Heart left ventricle (tissue), 16 donors: Measurements from ENCODE around the gene DIP2C. TPM values are rescaled to one million over a fixed set of nuclear protein-coding genes. Genes with fewer than 3 reads are reported as not detected.

Source experiments
- ATAC-seq, 4 donors: fragments of 200-7000 bp; cut with Tn5 transposase; one replicate each; pipeline ENCODE4 v1.9.1; 2020 to 2022; ENCODE audit warnings: moderate library complexity in 4 of 4, mild to moderate bottlenecking in 3 of 4, moderate number of reproducible peaks in 1 of 4
- DNase-seq, 5 donors: peaks; one replicate each; pipeline ENCODE4 v3.0.0-alpha.2; 2020
- H3K27ac ChIP-seq, 12 donors: fragments of 200-600 bp; sonication (generic) in 4 of 12; one replicate each; pipeline versions ENCODE4 v1.5.0 to v1.8.0; 2016 to 2022; ENCODE audit warnings: mild to moderate bottlenecking in 2 of 12
- H3K27me3 ChIP-seq, 9 donors: fragments of 200-600 bp; sonication (generic) in 2 of 9; one replicate each; pipeline versions ENCODE4 v1.5.1 to v1.8.0; 2016 to 2022; ENCODE audit warnings: mild to moderate bottlenecking in 3 of 9
- H3K36me3 ChIP-seq, 9 donors: fragments of 200-600 bp; sonication (generic) in 2 of 9; one replicate each; pipeline versions ENCODE4 v1.5.0 to v1.8.0; 2018 to 2022; ENCODE audit warnings: mild to moderate bottlenecking in 2 of 9
- H3K4me1 ChIP-seq, 12 donors: fragments of 200-600 bp; sonication (generic) in 4 of 12; one replicate each; pipeline versions ENCODE4 v1.5.0 to v1.8.0; 2016 to 2022; ENCODE audit warnings: mild to moderate bottlenecking in 3 of 12
- H3K4me3 ChIP-seq, 12 donors: fragments of 200-600 bp; sonication (generic) in 4 of 12; one replicate each; pipeline versions ENCODE4 v1.5.0 to v1.8.0; 2017 to 2022; ENCODE audit warnings: mild to moderate bottlenecking in 9 of 12, moderate library complexity in 4 of 12
- H3K9me3 ChIP-seq, 12 donors: fragments of 200-600 bp; sonication (generic) in 4 of 12; one replicate each; pipeline versions ENCODE4 v1.5.0 to v1.8.0; 2016 to 2022; ENCODE audit warnings: mild to moderate bottlenecking in 1 of 12
- POLR2A ChIP-seq, 2 donors: fragments of 450-650 bp; IDR thresholded peaks; one replicate each; pipeline ENCODE4 v1.6.1; 2017; ENCODE audit warnings: antibody characterized with exemption in 2 of 2, mild to moderate bottlenecking in 2 of 2, moderate library complexity in 2 of 2
- WGBS, 4 donors: extraction: QIAGEN DNeasy Blood & Tissue Kit in 2 of 4; methylation state at CpG; one replicate each; pipeline versions ENCODE4 v1.1.5 to v1.1.7; 2013 to 2018; 5-methylcytosine and 5-hydroxymethylcytosine counted together
- intact Hi-C, 10 donors: fragments of 100-400 bp; cut with DNase I; formaldehyde crosslinking; loops; one replicate each; pipeline versions ENCODE4 v1.11.1 to v1.14.2; 2022
- polyA plus RNA-seq, 2 donors: library from polyadenylated mRNA; stranded (reverse); fragments of 200-250 nt; gene quantifications; one replicate each; pipeline ENCODE4 v1.2.3, GENCODE V29; 2013
- total RNA-seq, 9 donors: library from RNA; depleted of rRNA in 2 of 9; stranded (reverse); fragments of >200 nt in 2 of 9; fragmentation: NEBNext Ultra II Directional in 3 of 9; extraction: Animal tissue kit (Norgen Biotek cat#: 25700) in 3 of 9; gene quantifications; one replicate each; pipeline versions ENCODE4 v1.1.0 to v1.2.4, GENCODE V29; 2016 to 2023
- TF ChIP-seq, protein P1 (sequence below), 12 donors: fragments of 200-600 bp; sonication (generic) in 4 of 12; IDR thresholded peaks; one replicate each; pipeline versions ENCODE4 v1.5.0 to v1.8.0; 2018 to 2022; ENCODE audit warnings: antibody characterized with exemption in 12 of 12, mild to moderate bottlenecking in 5 of 12
- donor health status: ischemic (EF 13 %, LVEDD 7.1; RV severe dilation, severe dysfunction).
- donor health status: healthy with polysubstance abuse.
- donor health status: DM: no; HTN: yes; CAD: no.
- donor health status: DM: no; HTN: no; CAD: no.
- donor health status: ischemic (EF 25% LVEDD 6.9; RV normal size, moderate dysfunction).
- donor health status: ischemic (EF 25% LVEDD 5.7; RV mildly dilated, moderate dysfunction).
- donor health status: healthy.
- donor health status: DM: yes; HTN: yes; CAD: no.
- donor health status: ischemic (EF 35%, LVEDD 5.7; RV mildly dilated, moderate dysfunction).
- donor health status: nonischemic (EF 11% LVEDD 7.7; RV severe dilation, severe dysfunction).
- donor health status: DM: yes; HTN: yes; CAD: no.
- donor health status: PGD.
- donor health status: ischemic (EF 29% LVEDD 5.4; RV normal size, mild dysfunction).
- donor health status: nonischemic (EF 23%, LVEDD 6.1; RV moderate dilation, normal function).

The DIP2C gene
- total and polyA plus RNA-seq, 11 donors = 7.4 to 43.1 (median 28.5) TPM

DNA sequence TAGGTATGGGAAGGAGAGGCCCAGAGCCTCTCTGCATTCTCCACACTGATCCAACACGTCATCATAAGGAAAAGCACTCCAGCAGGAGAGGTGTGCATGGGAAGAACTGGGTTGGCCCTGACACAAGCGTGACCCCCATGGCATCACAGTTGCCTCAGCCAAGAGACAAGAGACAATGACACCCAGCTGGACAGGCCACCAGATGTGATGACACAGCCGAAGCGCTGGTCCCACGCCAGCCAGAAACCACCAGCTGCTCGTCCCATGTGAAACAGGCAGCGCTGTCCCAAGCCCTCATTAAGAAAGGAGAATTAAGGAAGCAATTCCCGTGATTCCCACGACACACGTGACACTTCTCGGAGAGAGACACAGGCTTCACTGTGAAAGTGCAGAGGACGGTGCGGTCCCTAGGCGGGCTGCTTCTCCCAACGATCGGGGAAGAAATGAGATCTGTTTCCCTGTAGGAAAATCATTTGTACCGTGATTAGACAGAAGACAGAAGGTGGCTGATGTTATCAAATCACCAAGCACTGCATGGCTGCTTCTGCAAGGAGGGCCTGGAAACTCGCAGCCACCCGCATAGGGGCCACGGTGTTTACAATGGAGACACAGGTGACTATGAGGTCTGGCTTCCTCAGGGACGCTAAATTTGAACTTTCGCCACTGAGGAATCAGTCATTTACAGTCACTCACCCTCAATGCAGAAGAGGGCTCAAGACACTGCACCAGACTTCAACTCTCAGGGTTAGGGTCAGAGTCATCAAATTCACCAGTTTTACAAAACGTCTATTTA, 74.5 kb downstream of the DIP2C start:
- no peaks in the 10 kb centered on the region for H3K36me3 ChIP-seq
- TF ChIP-seq, protein P1, sequence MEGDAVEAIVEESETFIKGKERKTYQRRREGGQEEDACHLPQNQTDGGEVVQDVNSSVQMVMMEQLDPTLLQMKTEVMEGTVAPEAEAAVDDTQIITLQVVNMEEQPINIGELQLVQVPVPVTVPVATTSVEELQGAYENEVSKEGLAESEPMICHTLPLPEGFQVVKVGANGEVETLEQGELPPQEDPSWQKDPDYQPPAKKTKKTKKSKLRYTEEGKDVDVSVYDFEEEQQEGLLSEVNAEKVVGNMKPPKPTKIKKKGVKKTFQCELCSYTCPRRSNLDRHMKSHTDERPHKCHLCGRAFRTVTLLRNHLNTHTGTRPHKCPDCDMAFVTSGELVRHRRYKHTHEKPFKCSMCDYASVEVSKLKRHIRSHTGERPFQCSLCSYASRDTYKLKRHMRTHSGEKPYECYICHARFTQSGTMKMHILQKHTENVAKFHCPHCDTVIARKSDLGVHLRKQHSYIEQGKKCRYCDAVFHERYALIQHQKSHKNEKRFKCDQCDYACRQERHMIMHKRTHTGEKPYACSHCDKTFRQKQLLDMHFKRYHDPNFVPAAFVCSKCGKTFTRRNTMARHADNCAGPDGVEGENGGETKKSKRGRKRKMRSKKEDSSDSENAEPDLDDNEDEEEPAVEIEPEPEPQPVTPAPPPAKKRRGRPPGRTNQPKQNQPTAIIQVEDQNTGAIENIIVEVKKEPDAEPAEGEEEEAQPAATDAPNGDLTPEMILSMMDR (IDR thresholded peaks at IDR 0.05) = no peak
- TF ChIP-seq POLR2A (IDR thresholded peaks at IDR 0.05) = no peak
- peak overlapping the region in 3 of 12 donors; percentile 23 to 70 (median 49) for H3K27ac ChIP-seq
- intact Hi-C loops = loop anchor here in 4 of 10 donors (5.0 to 10.0 kb wide), 4 partner anchors 47 to 100 kb away; partner anchors contain the start of gene DIP2C (in 2 of the 4)
- 82 to 85% (median 83%) methylated on average over 23 of the region's 23 CpGs for WGBS, 4 donors
- H3K27me3 ChIP-seq = no peaks in the 10 kb centered on the region
- H3K4me1 ChIP-seq = peaks cover 0 to 79% (median 42%) of the 10 kb centered on the region in 12 donors
- DNase-seq = peak in 1 of 5 donors; percentile 33
- peak in 1 of 4 donors; percentile 2 for ATAC-seq
- H3K4me3 ChIP-seq = no peak overlapping the region
- H3K9me3 ChIP-seq = no peaks in the 10 kb centered on the region

DNA sequence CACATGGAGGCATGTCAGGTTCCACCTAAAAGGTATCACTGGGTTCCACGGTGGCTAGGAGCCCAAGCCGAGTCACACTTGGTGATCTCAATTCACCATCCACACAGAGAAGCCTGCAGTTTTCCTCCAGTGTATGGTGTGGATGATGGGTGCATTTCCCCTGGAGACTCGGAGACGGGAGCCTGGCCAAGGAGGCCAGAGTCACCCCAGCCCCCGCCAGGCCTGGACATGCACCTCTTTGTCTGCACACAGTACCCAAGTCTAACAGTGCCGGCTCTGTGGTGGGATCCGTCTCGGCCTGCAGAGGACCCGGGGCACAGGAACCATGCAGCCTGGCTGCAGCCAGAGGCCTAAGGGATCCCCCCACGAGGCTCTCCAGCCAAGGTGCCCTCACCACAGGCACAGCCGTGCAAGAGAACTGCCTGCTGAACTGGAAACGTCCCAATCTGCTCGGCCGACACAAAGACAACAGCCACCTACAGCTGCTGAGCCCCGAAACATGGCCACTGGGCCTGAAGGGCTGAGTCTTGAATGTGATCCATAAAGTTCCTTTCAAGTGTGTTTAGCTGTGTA, 75.2 kb downstream of the DIP2C start:
- no peaks in the 10 kb centered on the region for H3K36me3 ChIP-seq
- H3K27ac ChIP-seq = peak overlapping the region in 4 of 12 donors; percentile 23 to 70 (median 49)
- no peaks in the 10 kb centered on the region for H3K9me3 ChIP-seq
- 53 to 89% (median 76%) methylated on average over 9 to 15 of the region's 15 CpGs for WGBS, 4 donors
- TF ChIP-seq POLR2A (IDR thresholded peaks at IDR 0.05) = no peak
- TF ChIP-seq, protein P1 (IDR thresholded peaks at IDR 0.05) = no peak
- peaks cover 0 to 77% (median 42%) of the 10 kb centered on the region in 12 donors for H3K4me1 ChIP-seq
- peak in 3 of 4 donors; percentile 13 to 25 (median 22) for ATAC-seq
- H3K4me3 ChIP-seq = no peak overlapping the region
- DNase-seq = peak in 1 of 5 donors; percentile 34
- H3K27me3 ChIP-seq = no peaks in the 10 kb centered on the region
- intact Hi-C loops = loop anchor here in 4 of 10 donors (5.0 to 10.0 kb wide), 4 partner anchors 48 to 99 kb away; partner anchors contain the start of gene DIP2C (in 2 of the 4)

DNA sequence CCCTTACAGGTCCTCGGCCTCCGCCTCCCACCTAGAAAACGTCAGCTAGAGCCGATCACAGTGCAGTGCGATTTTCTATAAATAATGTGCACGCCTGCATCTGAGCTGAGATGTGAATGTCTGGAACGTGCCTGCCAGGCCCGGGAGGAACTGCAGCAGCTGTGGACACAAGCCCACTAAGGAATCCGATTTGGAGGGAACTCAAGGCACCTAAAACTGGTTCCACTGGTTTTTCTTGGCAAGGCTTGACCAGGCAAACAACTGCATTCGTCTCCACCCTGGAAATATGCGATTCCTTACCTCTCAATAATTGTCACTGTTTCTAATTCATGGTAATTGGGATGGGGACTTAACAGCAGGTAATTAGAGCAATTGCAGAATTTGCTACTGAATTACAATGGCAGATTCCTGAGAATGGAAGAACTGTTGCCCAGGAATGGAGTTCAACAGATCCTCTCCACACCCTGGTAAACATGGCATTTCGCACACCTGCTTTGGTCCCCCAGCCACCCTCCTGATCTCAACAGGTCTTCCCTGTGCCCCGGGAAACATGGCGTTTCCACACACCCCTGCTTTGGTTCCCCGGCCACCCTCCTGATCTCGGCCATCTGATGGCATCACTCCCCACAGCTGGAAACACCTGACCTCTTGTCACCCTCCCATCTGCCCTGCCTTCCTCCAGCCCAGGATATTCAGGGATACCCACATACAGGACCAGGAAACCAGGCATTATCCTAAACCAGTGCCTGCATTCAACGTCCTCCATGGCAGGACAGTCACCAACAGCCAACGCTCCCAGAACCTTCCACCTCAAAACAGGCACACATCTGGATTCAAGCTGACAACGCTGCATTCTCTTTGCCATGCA, 76.0 kb downstream of the DIP2C start:
- peak; percentile 69 to 80 (median 76) for ATAC-seq
- Histone ChIP-seq H3K36me3 (no peaks in the 10 kb centered on the region), H3K27me3 (no peaks in the 10 kb centered on the region), H3K9me3 (no peaks in the 10 kb centered on the region), H3K4me1 (peaks cover 0 to 70% (median 39%) of the 10 kb centered on the region in 12 donors), H3K4me3 (no peak overlapping the region), H3K27ac (peak overlapping the region in 9 of 12 donors; percentile 4 to 70 (median 49))
- intact Hi-C loops = loop anchor here in 4 of 10 donors (5.0 to 10.0 kb wide), 4 partner anchors 49 to 99 kb away; partner anchors contain the start of gene DIP2C (in 2 of the 4)
- DNase-seq = peak in 3 of 5 donors; percentile 41 to 61 (median 61)
- 60 to 70% (median 69%) methylated on average over 19 of the region's 19 CpGs for WGBS, 4 donors
- no peak for TF ChIP-seq POLR2A (IDR thresholded peaks at IDR 0.05)
- TF ChIP-seq, protein P1 (IDR thresholded peaks at IDR 0.05) = no peak
